Stimulated activated CD4-positive, alpha-beta T cell treated with anti-CD3 and anti-CD28 coated beads, Interleukin-4, amount 100 ng/mL, for 4 hours (primary cell): ENCODE measurements around the gene TTLL8.

Experiments used
- DNase-seq, 2 experiments: peaks; one replicate each; pipeline ENCODE4 v3.0.0-alpha.2; 2020

TTLL8 gene

DNA sequence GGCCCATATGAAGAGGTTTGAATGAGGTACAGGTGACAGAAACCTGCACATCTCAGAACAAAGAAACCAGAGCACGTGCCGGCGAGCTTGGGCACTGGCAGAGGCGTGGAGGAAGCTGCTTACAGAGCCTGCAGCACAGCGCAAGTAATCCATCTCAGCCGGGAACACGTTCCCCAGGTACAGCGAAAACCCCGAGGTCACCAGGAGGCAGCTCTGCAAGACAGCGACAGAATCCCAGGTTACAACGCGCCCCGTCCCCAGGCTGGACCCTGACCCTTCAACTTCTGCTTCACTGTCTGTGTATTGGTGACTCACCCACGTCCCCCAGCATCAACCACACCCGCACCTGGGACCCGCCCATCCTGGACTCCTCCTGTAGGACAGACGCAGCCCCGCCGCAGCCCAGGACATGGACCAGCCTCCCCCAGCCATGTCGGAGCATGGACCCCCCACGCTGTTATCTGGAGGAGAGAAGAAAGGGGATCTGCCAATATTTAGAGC is 24.9 kb upstream of the TTLL8 start:
- no peak for DNase-seq

DNA sequence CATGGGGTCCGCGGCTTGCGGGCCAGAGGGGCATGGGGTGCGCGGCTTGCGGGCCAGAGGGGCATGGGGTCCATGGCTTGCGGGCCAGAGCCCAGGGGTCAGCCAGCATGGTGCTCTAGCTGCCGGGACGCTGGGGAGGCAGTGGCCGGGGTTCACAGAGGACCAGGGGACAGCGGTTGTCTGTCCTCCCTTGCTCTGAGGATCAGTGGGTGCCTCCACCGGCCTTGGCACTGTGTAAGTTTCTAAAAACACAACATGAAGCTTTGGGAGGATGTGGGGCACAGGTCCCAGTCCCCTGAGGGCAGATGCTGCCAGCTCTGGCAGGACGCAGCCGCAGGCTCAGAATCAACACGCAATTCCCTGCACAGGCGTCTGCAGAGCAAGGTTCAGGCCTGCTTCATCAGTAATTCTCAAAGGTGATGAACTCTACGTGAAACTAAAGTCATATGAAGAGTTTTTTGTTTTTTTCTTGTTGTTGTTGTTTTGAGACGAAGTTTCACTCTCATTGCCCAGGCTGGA is 24.2 kb upstream of the TTLL8 start:
- DNase-seq, result no peak

- DNase-seq, result no peak
Observed at GRCh38 chr22:50081426-50082196, 23.5 kb upstream of the TTLL8 start.

GRCh38 chr22:50080077-50080465 is 22.0 kb upstream of the TTLL8 start:
- no peak for DNase-seq

DNA sequence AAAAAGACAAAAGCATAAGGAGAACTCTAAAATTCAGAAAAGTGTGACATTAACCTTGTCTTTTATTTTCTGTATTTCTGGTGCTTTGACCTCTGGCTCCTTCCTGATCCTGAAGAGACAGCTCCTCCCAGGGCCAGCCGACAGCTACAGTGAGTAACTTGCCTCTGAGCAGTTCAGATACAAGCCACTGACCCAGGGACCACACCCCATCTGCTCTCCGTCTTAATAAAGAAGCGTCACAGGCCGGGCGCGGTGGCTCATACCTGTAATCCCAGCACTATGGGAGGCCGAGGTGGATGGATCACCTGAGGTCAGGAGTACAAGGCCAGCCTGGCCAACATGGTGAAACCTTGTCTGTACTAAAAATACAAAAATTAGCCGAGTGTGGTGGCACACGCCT is 20.7 kb upstream of the TTLL8 start:
- DNase-seq, result no peak

- DNase-seq, result no peak
Observed at GRCh38 chr22:50078246-50078645, 20.1 kb upstream of the TTLL8 start.

DNA sequence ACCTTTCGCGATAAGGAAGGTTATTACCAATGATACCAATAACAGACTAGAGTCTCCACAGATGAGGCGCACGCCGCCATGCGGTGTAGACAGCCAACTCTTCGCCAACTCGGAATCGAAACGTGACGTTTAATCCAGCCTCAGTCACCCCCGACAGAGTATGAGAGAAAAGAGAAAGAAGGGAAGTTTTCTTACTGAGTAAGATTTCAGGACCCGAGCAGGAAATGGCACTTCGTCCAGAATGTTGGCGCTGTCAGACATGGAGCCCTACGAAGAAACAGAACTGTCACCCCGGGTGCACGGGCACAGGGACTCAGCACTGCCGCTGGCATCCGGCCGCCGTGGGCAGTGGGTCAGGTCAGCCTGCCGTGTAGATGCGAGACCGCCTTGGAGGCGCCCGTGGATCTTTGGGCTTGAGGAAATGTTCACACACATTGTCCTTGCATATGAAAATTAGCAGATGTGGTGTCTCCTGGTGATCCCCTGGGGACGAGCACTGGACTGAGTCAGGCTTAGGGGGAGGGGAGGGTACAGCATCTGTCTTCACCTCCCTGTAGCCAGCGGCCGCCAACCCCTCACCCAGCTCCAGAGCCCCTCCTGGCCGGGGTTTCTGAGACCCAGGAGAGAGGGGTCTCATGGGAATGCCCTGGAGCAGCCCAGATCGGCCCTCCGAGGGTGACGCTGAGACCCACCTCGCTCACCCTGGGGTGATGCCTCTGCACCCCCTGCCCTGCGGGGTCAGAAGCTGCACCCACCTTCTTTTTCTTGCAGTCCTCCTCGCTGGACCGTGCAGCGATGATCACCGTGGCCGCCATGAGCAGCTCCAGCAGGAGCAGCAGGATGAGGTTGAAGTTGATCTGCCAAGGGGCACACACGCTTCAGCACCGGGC is 18.8 kb upstream of the TTLL8 start:
- no peak for DNase-seq

- DNase-seq, result no peak
Observed at GRCh38 chr22:50074551-50075530, 16.7 kb upstream of the TTLL8 start.

DNA sequence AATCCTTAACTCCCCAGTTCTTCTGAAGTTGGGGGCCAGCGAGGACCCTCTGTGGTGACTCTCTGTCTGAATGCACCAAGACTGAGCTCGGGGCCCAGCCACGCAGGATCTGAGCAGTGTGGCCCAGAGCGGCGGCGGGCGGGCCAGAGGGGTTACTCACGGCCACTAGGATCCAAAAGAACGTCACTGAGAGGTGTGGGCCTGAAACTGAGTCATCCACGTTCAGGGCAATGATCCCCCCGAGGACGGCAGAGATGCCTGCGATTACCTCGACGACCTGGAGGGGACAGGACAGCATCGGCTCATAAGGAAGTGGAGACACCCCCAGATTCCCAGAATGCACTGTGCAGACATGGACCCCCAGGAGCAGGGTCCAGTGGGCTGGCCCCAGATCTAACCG is 16.0 kb upstream of the TTLL8 start:
- no peak for DNase-seq

DNA sequence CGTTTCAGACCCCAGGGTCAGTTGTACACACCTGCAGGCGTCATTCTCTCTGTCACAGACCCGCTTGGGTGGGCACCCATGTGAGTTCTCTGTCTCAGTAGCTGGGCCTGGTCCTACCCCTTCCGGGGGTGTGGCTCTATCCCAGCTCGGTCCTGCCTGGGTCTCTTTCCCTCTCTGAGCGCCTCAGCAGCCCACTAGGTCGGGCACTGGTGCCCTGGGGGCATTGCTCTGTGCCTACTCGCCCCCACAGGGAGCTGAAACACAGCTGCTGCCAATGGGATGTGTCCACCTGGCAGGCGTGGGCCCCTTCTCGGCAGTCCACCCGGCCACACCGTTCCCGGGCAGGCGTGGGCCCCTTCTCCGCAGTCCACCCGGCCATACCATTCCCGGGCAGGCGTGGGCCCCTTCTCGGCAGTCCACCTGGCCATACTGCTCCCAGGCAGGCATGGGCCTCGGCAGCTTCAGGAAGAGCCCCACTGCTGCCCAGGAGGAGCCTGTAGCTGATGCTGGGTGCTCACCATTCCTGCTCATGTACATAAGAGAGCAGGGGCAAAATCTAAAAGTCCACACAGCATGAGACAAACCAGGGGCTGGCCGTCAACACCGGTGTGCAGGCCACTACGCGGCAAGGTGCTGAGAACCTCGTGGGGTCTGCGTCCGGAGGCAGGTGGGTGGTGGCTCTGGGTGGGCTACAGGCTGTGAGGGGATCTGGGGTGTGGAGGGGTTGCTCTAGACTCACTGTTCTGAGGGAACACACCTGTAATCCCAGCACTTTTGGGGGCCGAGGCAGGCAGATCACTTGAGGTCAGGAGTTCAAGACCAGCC is 14.8 kb upstream of the TTLL8 start:
- DNase-seq, result no peak

DNA sequence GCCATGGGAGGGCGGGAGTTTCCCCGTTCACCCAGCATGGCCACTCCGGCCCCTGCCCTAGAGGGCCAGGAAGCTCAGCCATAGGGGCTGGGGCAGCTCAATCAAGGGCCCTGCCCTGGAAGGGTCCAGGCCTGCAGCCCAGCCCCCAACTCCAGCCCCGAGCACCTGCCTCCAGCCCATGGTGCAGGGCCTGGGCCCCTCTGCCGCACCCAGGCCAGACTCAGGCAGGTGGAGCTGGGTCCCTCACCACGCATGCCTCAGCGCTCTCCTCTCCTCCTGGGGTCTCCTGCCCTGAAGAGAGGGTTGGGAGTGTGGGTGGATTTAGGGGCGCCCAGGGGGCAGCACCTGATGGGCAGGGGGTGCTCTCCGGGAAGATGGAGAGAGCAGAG is 14.1 kb upstream of the TTLL8 start:
- DNase-seq, result no peak

DNA sequence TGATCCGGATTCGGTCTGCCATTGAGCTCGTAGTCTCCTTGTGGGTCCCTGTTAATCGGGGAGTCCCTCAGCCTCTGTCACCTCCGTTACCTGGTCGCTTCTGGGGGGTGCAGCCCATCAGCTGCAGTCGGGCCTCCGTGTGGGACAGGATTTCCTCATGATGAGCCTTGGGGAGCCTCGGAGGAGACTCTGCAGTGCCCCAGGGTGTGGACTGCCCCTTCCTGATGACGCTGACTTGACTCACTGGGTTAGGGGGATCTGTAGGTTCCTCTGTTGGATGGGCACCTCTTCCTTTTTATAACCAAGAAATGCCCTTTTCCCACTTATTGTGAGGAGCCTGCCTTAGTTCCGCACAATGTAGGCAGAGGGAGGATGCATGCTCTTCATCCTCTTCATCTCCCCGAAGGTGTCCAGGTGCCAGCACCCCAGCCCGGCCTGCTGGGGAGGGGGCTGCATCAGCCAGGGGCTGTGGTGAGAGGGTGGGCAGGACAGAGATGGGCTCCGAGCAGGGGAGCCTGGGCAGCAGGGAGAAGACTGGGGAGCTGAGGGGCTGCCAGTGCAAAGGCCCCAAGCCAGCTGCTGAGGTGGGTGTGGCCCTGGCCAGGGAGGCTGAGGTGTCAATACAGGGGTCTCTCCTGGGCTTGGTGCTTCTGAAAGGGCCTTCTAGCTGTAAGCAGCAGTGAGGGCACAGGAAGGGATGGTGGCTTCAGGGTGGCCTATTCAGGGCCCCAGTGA is 13.5 kb upstream of the TTLL8 start:
- DNase-seq, result no peak

DNA sequence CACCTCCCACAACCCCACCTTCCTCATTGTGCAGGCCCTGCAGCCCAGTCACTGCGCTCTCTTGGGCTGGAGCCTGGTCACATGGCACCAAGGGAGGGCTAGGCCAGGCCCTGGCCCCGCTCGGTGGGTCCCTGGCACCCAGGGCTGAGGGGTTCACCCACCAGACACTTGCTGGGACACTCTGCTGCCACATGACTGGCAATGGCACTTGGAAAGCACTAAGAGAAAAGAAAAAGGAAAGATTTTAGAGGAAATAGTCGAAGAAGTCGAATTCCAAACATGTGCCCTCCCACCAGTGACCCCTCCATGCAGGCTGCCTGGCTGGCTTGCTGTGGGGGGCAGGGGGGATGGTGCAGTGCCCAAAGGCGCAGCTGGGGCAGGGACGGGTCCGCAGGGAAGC is 12.3 kb upstream of the TTLL8 start:
- no peak for DNase-seq

DNA sequence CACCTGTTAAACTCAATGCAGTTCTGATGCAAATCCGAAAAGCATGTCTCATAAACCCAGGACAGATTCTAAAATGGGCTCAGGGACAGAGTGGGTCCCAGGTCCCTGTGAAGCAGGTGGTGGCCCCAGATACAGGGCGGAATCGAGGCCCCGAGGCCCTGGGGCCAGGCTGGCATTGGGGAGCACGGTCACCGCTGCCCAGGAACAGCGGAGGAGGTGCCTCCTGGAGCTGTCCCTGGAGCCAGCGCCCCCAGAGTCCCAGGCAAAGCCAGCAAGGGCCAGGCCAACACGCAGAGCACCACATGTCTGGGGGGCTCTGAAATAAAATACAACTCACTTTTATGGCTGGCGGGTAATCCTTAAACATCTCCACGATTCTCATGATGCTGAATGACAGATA is 10.0 kb upstream of the TTLL8 start:
- DNase-seq, result no peak

DNA sequence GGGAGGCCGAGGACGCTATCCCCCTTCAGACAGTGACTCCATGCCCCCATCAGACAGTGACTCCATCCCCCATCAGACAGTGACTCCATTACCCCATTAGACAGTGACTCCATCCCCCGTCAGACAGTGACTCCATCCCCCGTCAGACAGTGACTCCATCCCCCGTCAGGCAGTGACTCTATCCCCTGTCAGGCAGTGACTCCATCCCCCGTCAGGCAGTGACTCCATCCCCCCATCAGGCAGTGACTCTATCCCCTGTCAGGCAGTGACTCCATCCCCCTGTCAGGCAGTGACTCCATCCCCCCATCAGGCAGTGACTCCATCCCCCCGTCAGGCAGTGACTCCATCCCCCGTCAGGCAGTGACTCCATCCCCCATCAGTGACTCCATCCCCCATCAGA is 9.1 kb upstream of the TTLL8 start:
- no peak for DNase-seq

DNA sequence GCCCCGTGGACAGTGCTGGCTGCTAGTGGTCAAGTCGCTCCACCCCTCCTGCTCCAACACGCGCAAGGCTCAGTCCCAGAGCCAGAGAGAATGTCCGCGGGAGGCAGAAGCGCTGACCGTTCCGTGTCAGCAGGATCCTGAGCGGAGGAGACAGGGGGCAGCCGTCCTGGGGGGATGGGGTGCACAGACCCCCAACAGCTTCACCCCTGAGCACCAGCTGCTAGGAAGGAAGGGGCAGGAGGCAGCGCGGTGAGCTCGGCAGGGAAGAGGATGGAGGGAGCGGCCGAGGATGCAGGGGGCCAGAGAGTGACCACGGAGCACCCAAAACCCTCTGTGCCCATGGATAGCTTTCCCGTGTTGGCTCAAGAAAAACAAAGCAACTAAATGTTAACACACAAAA is 6.4 kb upstream of the TTLL8 start:
- no peak for DNase-seq

- no peak for DNase-seq
Observed at GRCh38 chr22:50063589-50064393, 5.7 kb upstream of the TTLL8 start.

- DNase-seq, result no peak
Observed at GRCh38 chr22:50062509-50063135, 4.5 kb upstream of the TTLL8 start.

GRCh38 chr22:50061824-50062355 is 3.8 kb upstream of the TTLL8 start:
- DNase-seq, result no peak
